ENCODE results near the gene GPR22.

The GPR22 gene

GRCh38 chr7:107505362-107505761 is 35.5 kb downstream of the GPR22 start:
- no peak for DNase-seq
- peaks cover 48% of the 10 kb centered on the region for H3K36me3 Mint-ChIP-seq (ENCODE audit: low read depth)
- no peak overlapping the region for H3K4me3 Mint-ChIP-seq
- H3K4me1 Mint-ChIP-seq, result peaks cover 8% of the 10 kb centered on the region
- peaks cover 33% of the 10 kb centered on the region for H3K9me3 Mint-ChIP-seq
- H3K27me3 Mint-ChIP-seq (ENCODE audit: low read depth, poor library complexity), result no peaks in the 10 kb centered on the region
- no peak overlapping the region for H3K27ac Mint-ChIP-seq
- no peak for TF ChIP-seq CTCF (IDR thresholded peaks at IDR 0.05)

GRCh38 chr7:107505997-107506673 is 36.3 kb downstream of the GPR22 start:
- Mint-ChIP-seq H3K27me3 (ENCODE audit: low read depth, poor library complexity) (no peaks in the 10 kb centered on the region), H3K9me3 (peaks cover 41% of the 10 kb centered on the region), H3K27ac (no peak overlapping the region), H3K36me3 (ENCODE audit: low read depth) (peaks cover 56% of the 10 kb centered on the region), H3K4me3 (no peak overlapping the region), H3K4me1 (peaks cover 8% of the 10 kb centered on the region)
- no peak for TF ChIP-seq CTCF (IDR thresholded peaks at IDR 0.05)
- DNase-seq, result no peak

GRCh38 chr7:107506674-107507339 is 37.0 kb downstream of the GPR22 start:
- peaks cover 8% of the 10 kb centered on the region for H3K4me1 Mint-ChIP-seq
- H3K36me3 Mint-ChIP-seq (ENCODE audit: low read depth), result peaks cover 60% of the 10 kb centered on the region
- TF ChIP-seq CTCF (IDR thresholded peaks at IDR 0.05), result no peak
- H3K9me3 Mint-ChIP-seq, result peaks cover 48% of the 10 kb centered on the region
- no peak overlapping the region for H3K4me3 Mint-ChIP-seq
- DNase-seq, result no peak
- H3K27ac Mint-ChIP-seq, result no peak overlapping the region
- H3K27me3 Mint-ChIP-seq (ENCODE audit: low read depth, poor library complexity), result no peaks in the 10 kb centered on the region
